ENCODE data around the gene LGALS12.

LGALS12 gene

GRCh38 chr11:63504054-63504453 is 1.8 kb upstream of the LGALS12 start:
- no peak for TF ChIP-seq CTCF (IDR thresholded peaks at IDR 0.05)
- H3K4me3 ChIP-seq = no peak overlapping the region
- no peak for DNase-seq (ENCODE audit: low spot score)
- no peak overlapping the region for H3K27ac ChIP-seq

GRCh38 chr11:63504933-63505586 is 824 bp upstream of the LGALS12 start:
- TF ChIP-seq CTCF (IDR thresholded peaks at IDR 0.05) = no peak
- Histone ChIP-seq H3K27ac (no peak overlapping the region), H3K4me3 (no peak overlapping the region)
- no peak for DNase-seq (ENCODE audit: low spot score)

- H3K27ac ChIP-seq = no peak overlapping the region
- no peak for DNase-seq (ENCODE audit: low spot score)
- no peak for TF ChIP-seq CTCF (IDR thresholded peaks at IDR 0.05)
- H3K4me3 ChIP-seq = no peak overlapping the region
Measured at GRCh38 chr11:63506876-63507275, 992 bp downstream of the LGALS12 start.

- TF ChIP-seq CTCF (IDR thresholded peaks at IDR 0.05) = no peak
- Histone ChIP-seq H3K4me3 (no peak overlapping the region), H3K27ac (no peak overlapping the region)
- no peak for DNase-seq (ENCODE audit: low spot score)
Measured at GRCh38 chr11:63507511-63507910, 1.6 kb downstream of the LGALS12 start.

GRCh38 chr11:63508009-63508408 is 2.1 kb downstream of the LGALS12 start:
- TF ChIP-seq CTCF (IDR thresholded peaks at IDR 0.05) = no peak
- Histone ChIP-seq H3K4me3 (no peak overlapping the region), H3K27ac (no peak overlapping the region)
- DNase-seq (ENCODE audit: low spot score) = no peak

GRCh38 chr11:63508745-63509144 is 2.9 kb downstream of the LGALS12 start:
- TF ChIP-seq CTCF (IDR thresholded peaks at IDR 0.05) = no peak
- no peak for DNase-seq (ENCODE audit: low spot score)

GRCh38 chr11:63510360-63511047 is 4.6 kb downstream of the LGALS12 start:
- no peak for DNase-seq (ENCODE audit: low spot score)
- no peak for TF ChIP-seq CTCF (IDR thresholded peaks at IDR 0.05)
- H3K27ac ChIP-seq = no peak overlapping the region
- no peak overlapping the region for H3K4me3 ChIP-seq

More at GRCh38 chr11:63508745-63509144, 2.9 kb downstream of the LGALS12 start:
- Histone ChIP-seq H3K4me3 (no peak overlapping the region), H3K27ac (no peak overlapping the region)
